GM23338 (cell line): Measurements from ENCODE around the gene GTF3C2. TPM values are rescaled to one million over a fixed set of nuclear protein-coding genes. Genes with fewer than 3 reads are reported as not detected.

Source experiments
- ATAC-seq: fragments of 200-7000 bp; cut with Tn5 transposase; 3 replicates; pipeline ENCODE4 v1.9.1; 2020
- DNase-seq: peaks from one replicate; pipeline ENCODE4 v3.0.0-alpha.2; 2015; ENCODE audit warnings: low spot score
- H2AFZ ChIP-seq: fragments of 200-600 bp; sonication (generic); 2 replicates; pipeline ENCODE4 v1.8.0; 2016; ENCODE audit warnings: antibody characterized with exemption, mild to moderate bottlenecking, moderate library complexity
- H3F3A ChIP-seq: fragments of 200-600 bp; sonication (generic); replicated peaks from 2 replicates; pipeline ENCODE4 v1.8.0; 2017; ENCODE audit warnings: antibody characterized with exemption, mixed run types, low read depth
- H3K27ac ChIP-seq: fragments of 200-600 bp; sonication (generic); 2 replicates; pipeline ENCODE4 v1.6.1; 2016; ENCODE audit warnings: low read depth
- H3K27me3 ChIP-seq: fragments of 200-600 bp; sonication (generic); 2 replicates; pipeline ENCODE4 v1.8.0; 2016; ENCODE audit warnings: mild to moderate bottlenecking, mixed run types, moderate library complexity; ENCODE audit not compliant: insufficient read depth
- H3K36me3 ChIP-seq: fragments of 200-600 bp; sonication (generic); 2 replicates; pipeline ENCODE4 v1.8.0; 2016; ENCODE audit warnings: mild to moderate bottlenecking; ENCODE audit not compliant: insufficient read depth
- H3K4me1 ChIP-seq: fragments of 200-600 bp; sonication (generic); 2 replicates; pipeline ENCODE4 v1.8.0; 2016; ENCODE audit warnings: mild to moderate bottlenecking, moderate library complexity; ENCODE audit not compliant: insufficient read depth
- H3K4me2 ChIP-seq: fragments of 200-600 bp; sonication (generic); 2 replicates; pipeline ENCODE4 v1.7.1; 2017; ENCODE audit warnings: mixed run types
- H3K4me3 ChIP-seq: fragments of 200-600 bp; sonication (generic); 2 replicates; pipeline ENCODE4 v1.6.1; 2016; ENCODE audit warnings: mixed run types
- H3K79me2 ChIP-seq: fragments of 200-600 bp; sonication (generic); replicated peaks from 2 replicates; pipeline ENCODE4 v1.8.0; 2017; ENCODE audit warnings: mild to moderate bottlenecking; ENCODE audit not compliant: insufficient read depth
- H3K9me2 ChIP-seq: fragments of 200-600 bp; sonication (generic); 2 replicates; pipeline ENCODE4 v1.8.0; 2017; ENCODE audit not compliant: insufficient read depth
- H4K20me1 ChIP-seq: fragments of 200-600 bp; sonication (generic); replicated peaks from 2 replicates; pipeline ENCODE4 v1.8.0; 2017; ENCODE audit warnings: mild to moderate bottlenecking; ENCODE audit not compliant: insufficient read depth
- H3K27ac Mint-ChIP-seq: 2 replicates; pipeline ENCODE4 v1.8.0; 2020; ENCODE audit warnings: inconsistent platforms, mild to moderate bottlenecking, moderate library complexity, mixed read lengths
- H3K27me3 Mint-ChIP-seq: 3 replicates; pipeline ENCODE4 v1.8.0; 2022; ENCODE audit warnings: low read depth, mild to moderate bottlenecking, moderate library complexity, mixed read lengths, inconsistent platforms; ENCODE audit not compliant: insufficient read depth, poor library complexity
- H3K36me3 Mint-ChIP-seq: 3 replicates; pipeline ENCODE4 v1.8.0; 2021; ENCODE audit warnings: low read depth, mild to moderate bottlenecking, inconsistent platforms, moderate library complexity, mixed read lengths
- H3K4me1 Mint-ChIP-seq: 3 replicates; pipeline ENCODE4 v1.8.0; 2020; ENCODE audit warnings: mild to moderate bottlenecking, inconsistent platforms, mixed read lengths
- H3K4me3 Mint-ChIP-seq: 3 replicates; pipeline ENCODE4 v1.8.0; 2021; ENCODE audit warnings: moderate library complexity, mild to moderate bottlenecking, inconsistent platforms, mixed read lengths
- H3K9me3 Mint-ChIP-seq: 3 replicates; pipeline ENCODE4 v1.8.0; 2020; ENCODE audit warnings: moderate library complexity, mild to moderate bottlenecking, inconsistent platforms, mixed read lengths
- CREB1 ChIP-seq: fragments of 250-450 bp; sonication (Bioruptor Pico); IDR thresholded peaks from 2 replicates; pipeline ENCODE4 v1.5.0; 2020; ENCODE audit warnings: low read depth, mild to moderate bottlenecking, moderate library complexity
- EZH2 ChIP-seq: fragments of 200-600 bp; sonication (generic); IDR thresholded peaks from one replicate; pipeline ENCODE4 v1.8.0; 2017; ENCODE audit warnings: antibody characterized with exemption, mild to moderate bottlenecking, low read depth; ENCODE audit not compliant: unreplicated experiment
- EZH2phosphoT487 ChIP-seq: fragments of 200-600 bp; sonication (generic); IDR thresholded peaks from one replicate; pipeline ENCODE4 v1.8.1; 2018; ENCODE audit warnings: antibody characterized with exemption; ENCODE audit not compliant: unreplicated experiment
- JUNB ChIP-seq: IDR thresholded peaks from one replicate; pipeline ENCODE4 v1.6.1; 2016; ENCODE audit warnings: antibody characterized with exemption; ENCODE audit not compliant: unreplicated experiment
- NANOG ChIP-seq: IDR thresholded peaks from 2 replicates; pipeline ENCODE4 v1.6.1; 2016; ENCODE audit warnings: antibody characterized with exemption, borderline replicate concordance
- POLR2AphosphoS5 ChIP-seq: IDR thresholded peaks from 2 replicates; pipeline ENCODE4 v1.6.1; 2016; ENCODE audit warnings: antibody characterized with exemption, low read depth
- STAT1 ChIP-seq: IDR thresholded peaks from one replicate; pipeline ENCODE4 v1.6.1; 2016; ENCODE audit warnings: antibody characterized with exemption; ENCODE audit not compliant: unreplicated experiment
- ZNF114 ChIP-seq: fragments of 250-450 bp; sonication (Bioruptor Pico); IDR thresholded peaks from 2 replicates; pipeline ENCODE4 v1.5.0; 2020; ENCODE audit warnings: mild to moderate bottlenecking, moderate library complexity
- ZNF331 ChIP-seq: fragments of 250-450 bp; sonication (Bioruptor Pico); IDR thresholded peaks from 2 replicates; pipeline ENCODE4 v1.5.0; 2020; ENCODE audit warnings: low read depth, mild to moderate bottlenecking, moderate library complexity
- polyA plus RNA-seq: library from polyadenylated mRNA; unstranded; fragments of >200 nt; fragmentation: Nextera tagmentation; extraction: Ambion mirVana; gene quantifications from 2 replicates; pipeline ENCODE4 v1.2.1, GENCODE V29; 2016
- total RNA-seq: library from RNA; depleted of rRNA; stranded (reverse); fragments of >200 nt; shearing (Covaris generic); gene quantifications from 2 replicates; pipeline ENCODE4 v1.2.3, GENCODE V29; 2014
- TF ChIP-seq, protein P1 (sequence below), 2 experiments: fragments of 200-600 bp in 1 of 2; sonication (generic) in 1 of 2; conservative IDR thresholded peaks; 2 replicates each; pipeline versions ENCODE4 v1.5.1 to v1.6.1; 2016 to 2017; ENCODE audit warnings: antibody characterized with exemption in 2 of 2, low read depth in 2 of 2, mild to moderate bottlenecking in 2 of 2, moderate library complexity in 1 of 2
- TF ChIP-seq, protein P2 (sequence below): IDR thresholded peaks from one replicate; pipeline ENCODE4 v1.6.1; 2018; ENCODE audit warnings: antibody characterized with exemption; ENCODE audit not compliant: unreplicated experiment
- TF ChIP-seq, protein P3 (sequence below): fragments of 250-450 bp; sonication (Bioruptor Pico); IDR thresholded peaks from 2 replicates; pipeline ENCODE4 v1.5.0; 2020; ENCODE audit warnings: mild to moderate bottlenecking, moderate library complexity
- TF ChIP-seq, protein P4 (sequence below): IDR thresholded peaks from 2 replicates; pipeline ENCODE4 v1.6.1; 2016; ENCODE audit warnings: antibody characterized with exemption

The GTF3C2 gene
- total and polyA plus RNA-seq, 2 experiments from 2014 or later = 69.1 to 118 TPM

DNA sequence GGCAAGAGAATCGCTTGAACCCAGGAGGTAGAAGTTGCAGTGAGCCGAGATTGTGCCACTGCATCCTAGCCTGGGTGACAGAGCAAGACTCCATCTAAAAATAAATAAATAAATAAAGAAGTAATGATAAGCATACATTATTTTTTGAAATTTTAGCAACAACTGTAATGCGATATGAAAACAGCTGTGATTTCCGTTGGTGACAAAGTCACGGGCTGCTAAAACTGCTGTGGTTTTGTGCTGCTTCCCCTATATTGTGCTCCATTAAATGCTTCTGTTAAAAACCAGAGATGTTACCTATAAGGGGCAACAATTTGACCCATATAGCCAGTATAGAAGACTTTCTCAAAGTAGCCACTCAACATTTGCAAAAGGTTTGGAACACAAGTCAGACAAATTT is 66.0 kb downstream of the GTF3C2 start:
- Histone ChIP-seq H4K20me1 (no peaks in the 10 kb centered on the region), H3K9me2 (no peaks in the 10 kb centered on the region), H3K27me3 (no peaks in the 10 kb centered on the region), H3K4me3 (no peak overlapping the region), H2AFZ (no peak overlapping the region; the same call in 1 of the 2 replicates), H3K79me2 (no peaks in the 10 kb centered on the region), H3K36me3 (no peaks in the 10 kb centered on the region), H3K27ac (no peak overlapping the region), H3F3A (peaks cover 4% of the 10 kb centered on the region; the same call in 1 of the 2 replicates), H3K4me2 (no peak overlapping the region), H3K4me1 (peaks cover 10% of the 10 kb centered on the region)
- H3K4me3 Mint-ChIP-seq = no peak overlapping the region
- no peak for ATAC-seq
- DNase-seq = no peak
- no peak overlapping the region for H3K27ac Mint-ChIP-seq
- no peaks in the 10 kb centered on the region for H3K36me3 Mint-ChIP-seq
- no peaks in the 10 kb centered on the region for H3K9me3 Mint-ChIP-seq
- H3K4me1 Mint-ChIP-seq = peaks cover 24% of the 10 kb centered on the region
- peaks cover 2% of the 10 kb centered on the region for H3K27me3 Mint-ChIP-seq
- TF ChIP-seq, protein P1, sequence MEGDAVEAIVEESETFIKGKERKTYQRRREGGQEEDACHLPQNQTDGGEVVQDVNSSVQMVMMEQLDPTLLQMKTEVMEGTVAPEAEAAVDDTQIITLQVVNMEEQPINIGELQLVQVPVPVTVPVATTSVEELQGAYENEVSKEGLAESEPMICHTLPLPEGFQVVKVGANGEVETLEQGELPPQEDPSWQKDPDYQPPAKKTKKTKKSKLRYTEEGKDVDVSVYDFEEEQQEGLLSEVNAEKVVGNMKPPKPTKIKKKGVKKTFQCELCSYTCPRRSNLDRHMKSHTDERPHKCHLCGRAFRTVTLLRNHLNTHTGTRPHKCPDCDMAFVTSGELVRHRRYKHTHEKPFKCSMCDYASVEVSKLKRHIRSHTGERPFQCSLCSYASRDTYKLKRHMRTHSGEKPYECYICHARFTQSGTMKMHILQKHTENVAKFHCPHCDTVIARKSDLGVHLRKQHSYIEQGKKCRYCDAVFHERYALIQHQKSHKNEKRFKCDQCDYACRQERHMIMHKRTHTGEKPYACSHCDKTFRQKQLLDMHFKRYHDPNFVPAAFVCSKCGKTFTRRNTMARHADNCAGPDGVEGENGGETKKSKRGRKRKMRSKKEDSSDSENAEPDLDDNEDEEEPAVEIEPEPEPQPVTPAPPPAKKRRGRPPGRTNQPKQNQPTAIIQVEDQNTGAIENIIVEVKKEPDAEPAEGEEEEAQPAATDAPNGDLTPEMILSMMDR (conservative IDR thresholded peaks at IDR 0.05; ENCODE audit: low read depth in 2 of 2) = no peak
- TF ChIP-seq EZH2phosphoT487 (no peak), JUNB (no peak), CREB1 (CRISPR knock-in tag) (no peak), EZH2 (no peak), POLR2AphosphoS5 (no peak), ZNF331 (CRISPR knock-in tag) (no peak), ZNF114 (CRISPR knock-in tag) (no peak), STAT1 (no peak), NANOG (no peak)
- TF ChIP-seq, protein P2, sequence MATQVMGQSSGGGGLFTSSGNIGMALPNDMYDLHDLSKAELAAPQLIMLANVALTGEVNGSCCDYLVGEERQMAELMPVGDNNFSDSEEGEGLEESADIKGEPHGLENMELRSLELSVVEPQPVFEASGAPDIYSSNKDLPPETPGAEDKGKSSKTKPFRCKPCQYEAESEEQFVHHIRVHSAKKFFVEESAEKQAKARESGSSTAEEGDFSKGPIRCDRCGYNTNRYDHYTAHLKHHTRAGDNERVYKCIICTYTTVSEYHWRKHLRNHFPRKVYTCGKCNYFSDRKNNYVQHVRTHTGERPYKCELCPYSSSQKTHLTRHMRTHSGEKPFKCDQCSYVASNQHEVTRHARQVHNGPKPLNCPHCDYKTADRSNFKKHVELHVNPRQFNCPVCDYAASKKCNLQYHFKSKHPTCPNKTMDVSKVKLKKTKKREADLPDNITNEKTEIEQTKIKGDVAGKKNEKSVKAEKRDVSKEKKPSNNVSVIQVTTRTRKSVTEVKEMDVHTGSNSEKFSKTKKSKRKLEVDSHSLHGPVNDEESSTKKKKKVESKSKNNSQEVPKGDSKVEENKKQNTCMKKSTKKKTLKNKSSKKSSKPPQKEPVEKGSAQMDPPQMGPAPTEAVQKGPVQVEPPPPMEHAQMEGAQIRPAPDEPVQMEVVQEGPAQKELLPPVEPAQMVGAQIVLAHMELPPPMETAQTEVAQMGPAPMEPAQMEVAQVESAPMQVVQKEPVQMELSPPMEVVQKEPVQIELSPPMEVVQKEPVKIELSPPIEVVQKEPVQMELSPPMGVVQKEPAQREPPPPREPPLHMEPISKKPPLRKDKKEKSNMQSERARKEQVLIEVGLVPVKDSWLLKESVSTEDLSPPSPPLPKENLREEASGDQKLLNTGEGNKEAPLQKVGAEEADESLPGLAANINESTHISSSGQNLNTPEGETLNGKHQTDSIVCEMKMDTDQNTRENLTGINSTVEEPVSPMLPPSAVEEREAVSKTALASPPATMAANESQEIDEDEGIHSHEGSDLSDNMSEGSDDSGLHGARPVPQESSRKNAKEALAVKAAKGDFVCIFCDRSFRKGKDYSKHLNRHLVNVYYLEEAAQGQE = no peak
- TF ChIP-seq, protein P3, sequence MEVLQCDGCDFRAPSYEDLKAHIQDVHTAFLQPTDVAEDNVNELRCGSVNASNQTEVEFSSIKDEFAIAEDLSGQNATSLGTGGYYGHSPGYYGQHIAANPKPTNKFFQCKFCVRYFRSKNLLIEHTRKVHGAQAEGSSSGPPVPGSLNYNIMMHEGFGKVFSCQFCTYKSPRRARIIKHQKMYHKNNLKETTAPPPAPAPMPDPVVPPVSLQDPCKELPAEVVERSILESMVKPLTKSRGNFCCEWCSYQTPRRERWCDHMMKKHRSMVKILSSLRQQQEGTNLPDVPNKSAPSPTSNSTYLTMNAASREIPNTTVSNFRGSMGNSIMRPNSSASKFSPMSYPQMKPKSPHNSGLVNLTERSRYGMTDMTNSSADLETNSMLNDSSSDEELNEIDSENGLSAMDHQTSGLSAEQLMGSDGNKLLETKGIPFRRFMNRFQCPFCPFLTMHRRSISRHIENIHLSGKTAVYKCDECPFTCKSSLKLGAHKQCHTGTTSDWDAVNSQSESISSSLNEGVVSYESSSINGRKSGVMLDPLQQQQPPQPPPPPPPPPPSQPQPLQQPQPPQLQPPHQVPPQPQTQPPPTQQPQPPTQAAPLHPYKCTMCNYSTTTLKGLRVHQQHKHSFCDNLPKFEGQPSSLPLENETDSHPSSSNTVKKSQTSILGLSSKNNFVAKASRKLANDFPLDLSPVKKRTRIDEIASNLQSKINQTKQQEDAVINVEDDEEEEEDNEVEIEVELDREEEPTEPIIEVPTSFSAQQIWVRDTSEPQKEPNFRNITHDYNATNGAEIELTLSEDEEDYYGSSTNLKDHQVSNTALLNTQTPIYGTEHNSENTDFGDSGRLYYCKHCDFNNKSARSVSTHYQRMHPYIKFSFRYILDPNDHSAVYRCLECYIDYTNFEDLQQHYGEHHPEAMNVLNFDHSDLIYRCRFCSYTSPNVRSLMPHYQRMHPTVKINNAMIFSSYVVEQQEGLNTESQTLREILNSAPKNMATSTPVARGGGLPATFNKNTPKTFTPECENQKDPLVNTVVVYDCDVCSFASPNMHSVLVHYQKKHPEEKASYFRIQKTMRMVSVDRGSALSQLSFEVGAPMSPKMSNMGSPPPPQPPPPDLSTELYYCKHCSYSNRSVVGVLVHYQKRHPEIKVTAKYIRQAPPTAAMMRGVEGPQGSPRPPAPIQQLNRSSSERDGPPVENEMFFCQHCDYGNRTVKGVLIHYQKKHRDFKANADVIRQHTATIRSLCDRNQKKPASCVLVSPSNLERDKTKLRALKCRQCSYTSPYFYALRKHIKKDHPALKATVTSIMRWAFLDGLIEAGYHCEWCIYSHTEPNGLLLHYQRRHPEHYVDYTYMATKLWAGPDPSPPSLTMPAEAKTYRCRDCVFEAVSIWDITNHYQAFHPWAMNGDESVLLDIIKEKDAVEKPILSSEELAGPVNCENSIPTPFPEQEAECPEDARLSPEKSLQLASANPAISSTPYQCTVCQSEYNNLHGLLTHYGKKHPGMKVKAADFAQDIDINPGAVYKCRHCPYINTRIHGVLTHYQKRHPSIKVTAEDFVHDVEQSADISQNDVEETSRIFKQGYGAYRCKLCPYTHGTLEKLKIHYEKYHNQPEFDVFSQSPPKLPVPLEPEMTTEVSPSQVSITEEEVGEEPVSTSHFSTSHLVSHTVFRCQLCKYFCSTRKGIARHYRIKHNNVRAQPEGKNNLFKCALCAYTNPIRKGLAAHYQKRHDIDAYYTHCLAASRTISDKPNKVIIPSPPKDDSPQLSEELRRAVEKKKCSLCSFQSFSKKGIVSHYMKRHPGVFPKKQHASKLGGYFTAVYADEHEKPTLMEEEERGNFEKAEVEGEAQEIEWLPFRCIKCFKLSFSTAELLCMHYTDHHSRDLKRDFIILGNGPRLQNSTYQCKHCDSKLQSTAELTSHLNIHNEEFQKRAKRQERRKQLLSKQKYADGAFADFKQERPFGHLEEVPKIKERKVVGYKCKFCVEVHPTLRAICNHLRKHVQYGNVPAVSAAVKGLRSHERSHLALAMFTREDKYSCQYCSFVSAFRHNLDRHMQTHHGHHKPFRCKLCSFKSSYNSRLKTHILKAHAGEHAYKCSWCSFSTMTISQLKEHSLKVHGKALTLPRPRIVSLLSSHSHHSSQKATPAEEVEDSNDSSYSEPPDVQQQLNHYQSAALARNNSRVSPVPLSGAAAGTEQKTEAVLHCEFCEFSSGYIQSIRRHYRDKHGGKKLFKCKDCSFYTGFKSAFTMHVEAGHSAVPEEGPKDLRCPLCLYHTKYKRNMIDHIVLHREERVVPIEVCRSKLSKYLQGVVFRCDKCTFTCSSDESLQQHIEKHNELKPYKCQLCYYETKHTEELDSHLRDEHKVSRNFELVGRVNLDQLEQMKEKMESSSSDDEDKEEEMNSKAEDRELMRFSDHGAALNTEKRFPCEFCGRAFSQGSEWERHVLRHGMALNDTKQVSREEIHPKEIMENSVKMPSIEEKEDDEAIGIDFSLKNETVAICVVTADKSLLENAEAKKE = no peak
- TF ChIP-seq, protein P4, sequence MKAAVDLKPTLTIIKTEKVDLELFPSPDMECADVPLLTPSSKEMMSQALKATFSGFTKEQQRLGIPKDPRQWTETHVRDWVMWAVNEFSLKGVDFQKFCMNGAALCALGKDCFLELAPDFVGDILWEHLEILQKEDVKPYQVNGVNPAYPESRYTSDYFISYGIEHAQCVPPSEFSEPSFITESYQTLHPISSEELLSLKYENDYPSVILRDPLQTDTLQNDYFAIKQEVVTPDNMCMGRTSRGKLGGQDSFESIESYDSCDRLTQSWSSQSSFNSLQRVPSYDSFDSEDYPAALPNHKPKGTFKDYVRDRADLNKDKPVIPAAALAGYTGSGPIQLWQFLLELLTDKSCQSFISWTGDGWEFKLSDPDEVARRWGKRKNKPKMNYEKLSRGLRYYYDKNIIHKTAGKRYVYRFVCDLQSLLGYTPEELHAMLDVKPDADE = no peak
